Transverse colon (tissue), 4 donors: ENCODE measurements around the gene RUFY3.

Source experiments
- CTCF ChIP-seq, 5 experiments: fragments of 200-600 bp in 3 of 5; fragments of 450-650 bp in 2 of 5; sonication (generic) in 3 of 5; IDR thresholded peaks; 1 replicate in 2 of 5; 2 replicates in 3 of 5; pipeline ENCODE4 v1.5.1; 2016 to 2017; ENCODE audit warnings: antibody characterized with exemption in 5 of 5, inconsistent platforms in 3 of 5, mild to moderate bottlenecking in 2 of 5, moderate library complexity in 1 of 5
- POLR2A ChIP-seq: fragments of 450-650 bp; IDR thresholded peaks from one replicate; pipeline ENCODE4 v1.6.1; 2016; ENCODE audit warnings: antibody characterized with exemption, mild to moderate bottlenecking, moderate library complexity
- POLR2AphosphoS5 ChIP-seq, 3 donors: sonication (generic); formaldehyde crosslinking; IDR thresholded peaks; one replicate each; pipeline ENCODE4 v1.6.1; 2016; ENCODE audit warnings: antibody characterized with exemption in 3 of 3

DNA sequence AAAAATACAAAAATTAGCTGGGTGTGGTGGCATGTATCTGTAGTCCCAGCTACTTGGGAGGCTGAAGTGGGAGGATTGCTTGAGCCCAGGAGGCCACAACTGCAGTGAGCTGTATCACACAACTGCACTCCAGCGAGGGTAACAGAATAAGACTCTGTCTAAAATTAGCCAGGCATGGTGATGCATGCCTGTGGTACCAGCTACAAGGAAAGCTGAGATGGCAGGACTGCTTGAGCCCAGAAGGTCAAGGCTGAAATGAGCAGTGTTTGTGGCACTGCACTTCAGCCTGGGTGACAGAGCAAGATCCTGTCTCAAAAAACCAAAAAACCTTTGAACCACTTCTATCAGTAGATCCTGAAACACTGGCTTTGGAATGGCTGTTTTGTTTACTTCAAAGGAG is 107.7 kb downstream of the RUFY3 start:
- no peak for TF ChIP-seq CTCF (IDR thresholded peaks at IDR 0.05)
- no peak for TF ChIP-seq POLR2A
- no peak for TF ChIP-seq POLR2AphosphoS5 (IDR thresholded peaks at IDR 0.05)
